GM12875 (cell line): ENCODE data around the gene A1CF.

Experiments
- H3K4me3 ChIP-seq: one replicate; pipeline ENCODE4 v1.5.1; 2011; ENCODE audit warnings: low read depth, low read length, control low read depth
- CTCF ChIP-seq: IDR thresholded peaks from 2 replicates; pipeline ENCODE4 v1.5.1; 2011; ENCODE audit warnings: low read depth, mild to moderate bottlenecking, control low read depth, inconsistent platforms, low read length, moderate library complexity, borderline replicate concordance; ENCODE audit not compliant: insufficient read depth

The A1CF gene

DNA sequence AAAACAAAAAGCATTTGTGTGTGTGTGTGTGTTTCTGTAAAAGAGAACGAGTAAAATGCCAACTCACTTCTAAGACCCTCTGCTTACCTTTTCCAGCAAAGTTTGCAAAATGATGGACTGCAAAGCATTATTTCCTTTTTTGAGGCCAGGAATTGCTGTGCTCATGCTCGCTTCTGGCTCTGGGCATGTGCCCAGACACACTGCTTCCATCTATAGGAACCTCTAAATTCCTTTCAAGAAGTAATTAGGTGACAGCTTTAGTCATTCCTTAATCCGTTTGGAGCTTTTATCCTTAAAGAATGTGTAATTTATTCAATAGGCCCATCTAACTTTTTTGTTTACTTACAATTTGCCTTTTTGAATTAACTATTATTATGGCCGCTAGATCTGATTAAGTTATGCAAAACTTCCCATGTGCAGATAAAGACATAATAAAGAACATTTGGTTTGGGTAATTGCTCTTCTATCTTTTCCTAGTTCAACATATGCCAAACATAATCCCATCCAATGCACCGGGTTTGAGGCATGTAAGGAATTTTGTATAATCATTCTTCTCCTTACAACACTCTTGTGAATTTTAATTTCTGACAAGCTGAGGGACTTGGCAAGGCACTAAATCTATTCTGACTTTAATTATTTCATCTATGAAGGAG lies 34.7 kb downstream of the A1CF start:
- TF ChIP-seq CTCF: no peak
- no peak overlapping the region for H3K4me3 ChIP-seq

- TF ChIP-seq CTCF: no peak
- H3K4me3 ChIP-seq: no peak overlapping the region
Measured at GRCh38 chr10:50846753-50847152, 38.7 kb downstream of the A1CF start.

DNA sequence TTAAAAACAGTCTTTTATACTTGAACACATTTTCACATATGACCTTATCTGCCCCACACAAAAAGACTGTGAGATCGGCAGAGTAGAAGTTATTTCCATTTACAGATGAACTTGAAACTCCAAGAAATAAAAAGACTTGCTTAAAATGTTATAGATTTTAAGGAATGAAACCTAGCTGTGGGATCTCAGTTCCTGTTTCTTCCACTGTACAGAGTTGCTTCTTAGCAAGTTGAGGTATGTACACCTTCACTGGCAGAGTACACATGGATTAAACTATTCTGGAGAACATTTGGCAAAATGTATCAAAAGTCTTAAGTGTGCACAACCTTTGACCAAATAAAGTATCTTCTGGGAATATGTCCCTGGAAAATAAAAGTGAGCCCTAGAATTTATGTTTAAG lies 48.3 kb downstream of the A1CF start:
- TF ChIP-seq CTCF: no peak
- no peak overlapping the region for H3K4me3 ChIP-seq

DNA sequence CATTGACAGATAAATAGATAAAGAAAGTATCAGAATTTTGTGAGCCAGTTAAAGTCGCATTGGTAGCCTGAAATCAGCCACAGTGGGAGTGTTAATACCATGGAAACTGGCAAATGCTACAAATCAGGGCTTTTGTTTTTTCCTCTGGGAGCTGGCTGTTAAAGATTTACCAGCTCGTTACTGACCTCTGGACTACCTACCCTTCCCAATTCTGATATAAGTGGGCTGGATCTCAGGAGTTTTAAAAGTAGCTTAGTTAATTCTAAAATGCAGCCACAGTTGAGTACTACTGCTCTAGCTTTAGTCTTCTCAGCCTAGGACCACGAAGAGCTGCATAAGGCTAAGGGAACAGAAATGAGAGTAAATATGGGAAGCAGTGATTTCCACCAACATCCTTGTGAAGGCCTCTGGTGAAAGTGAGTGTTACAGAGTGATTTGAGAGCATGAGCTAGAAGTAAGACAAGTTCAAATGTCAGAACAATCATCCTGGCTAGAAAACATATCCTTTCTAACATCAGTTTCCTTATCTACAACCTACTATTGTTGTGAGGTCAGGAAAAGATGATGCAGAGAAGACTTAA lies 53.2 kb downstream of the A1CF start:
- TF ChIP-seq CTCF: no peak

DNA sequence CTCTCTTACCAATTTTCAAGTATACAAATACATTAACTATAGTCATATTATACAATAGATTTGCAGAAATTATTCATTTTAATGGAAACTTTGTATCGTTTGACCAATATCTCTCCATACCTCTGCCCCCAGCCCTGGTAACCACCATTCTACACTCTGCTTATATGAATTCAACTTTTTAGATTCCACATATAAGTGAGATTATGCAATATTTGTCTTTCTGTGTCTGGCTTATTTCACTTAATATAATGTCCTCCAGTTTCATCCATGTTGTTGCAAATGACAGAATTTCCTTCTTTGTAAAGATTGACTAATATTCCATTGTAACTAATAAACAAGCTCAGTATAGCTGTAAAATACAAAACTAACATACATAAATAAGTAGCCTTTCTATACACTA lies 55.4 kb downstream of the A1CF start:
- TF ChIP-seq CTCF: no peak
- no peak overlapping the region for H3K4me3 ChIP-seq

More for the DNA sequence above, 53.2 kb downstream of the A1CF start:
- no peak overlapping the region for H3K4me3 ChIP-seq

GRCh38 chr10:50824782-50825181 lies 60.6 kb downstream of the A1CF start:
- TF ChIP-seq CTCF: no peak
- no peak overlapping the region for H3K4me3 ChIP-seq

- TF ChIP-seq CTCF: no peak
- no peak overlapping the region for H3K4me3 ChIP-seq
Measured at GRCh38 chr10:50823789-50824188, 61.6 kb downstream of the A1CF start.
